Uterus (tissue), 4 donors: ENCODE measurements around the gene FGFR3. TPM values are rescaled to one million over a fixed set of nuclear protein-coding genes. Genes with fewer than 3 reads are reported as not detected.

Experiments used
- DNase-seq, 2 donors: peaks; one replicate each; pipeline ENCODE4 v3.0.0-alpha.2; 2019 to 2020
- H3K27ac ChIP-seq, 2 donors: fragments of 200-600 bp; sonication (generic); 1 replicate in 1 of 2; 2 replicates in 1 of 2; pipeline ENCODE4 v1.5.1; 2016 to 2018
- H3K27me3 ChIP-seq, 2 donors: fragments of 200-600 bp; sonication (generic); one replicate each; pipeline ENCODE4 v1.5.1; 2018 to 2019; ENCODE audit warnings: control low read depth in 1 of 2
- H3K36me3 ChIP-seq, 2 donors: fragments of 200-600 bp; sonication (generic); one replicate each; pipeline ENCODE4 v1.5.1; 2019; ENCODE audit warnings: control low read depth in 1 of 2
- H3K4me1 ChIP-seq, 2 donors: fragments of 200-600 bp; sonication (generic); one replicate each; pipeline ENCODE4 v1.5.1; 2018 to 2019; ENCODE audit warnings: control low read depth in 1 of 2
- H3K4me3 ChIP-seq, 2 donors: fragments of 200-600 bp; sonication (generic); 1 replicate in 1 of 2; 2 replicates in 1 of 2; pipeline ENCODE4 v1.5.1; 2018 to 2019; ENCODE audit warnings: mild to moderate bottlenecking in 1 of 2
- H3K9me3 ChIP-seq, 2 donors: fragments of 200-600 bp; sonication (generic); one replicate each; pipeline ENCODE4 v1.5.1; 2019; ENCODE audit warnings: control low read depth in 1 of 2
- CTCF ChIP-seq, 4 experiments: fragments of 200-600 bp in 2 of 4; fragments of 450-650 bp in 2 of 4; sonication (generic) in 2 of 4; IDR thresholded peaks; one replicate each; pipeline ENCODE4 v1.5.1; 2016 to 2019; ENCODE audit warnings: antibody characterized with exemption in 4 of 4, mild to moderate bottlenecking in 2 of 4, moderate library complexity in 1 of 4
- POLR2A ChIP-seq, 2 donors: fragments of 450-650 bp; IDR thresholded peaks; one replicate each; pipeline ENCODE4 v1.6.1; 2016; ENCODE audit warnings: antibody characterized with exemption in 2 of 2, mild to moderate bottlenecking in 1 of 2, moderate library complexity in 1 of 2
- intact Hi-C: fragments of 100-400 bp; cut with DNase I; formaldehyde crosslinking; loops from one replicate; pipeline ENCODE4 v1.15.1; 2023; ENCODE audit warnings: low total_unique reads
- total RNA-seq, 4 donors: library from RNA; depleted of rRNA in 3 of 4; stranded (reverse); fragments of >200 nt in 3 of 4; gene quantifications; one replicate each; pipeline versions ENCODE4 v1.1.0 to v1.2.4, GENCODE V29; 2014 to 2023
- donor health status: DM: yes; HTN: yes; CAD: no.

Gene FGFR3
- total RNA-seq, 4 donors from 2014 or later, result 0.29 to 6.4 (median 4.3) TPM

- Histone ChIP-seq H3K36me3 (no peaks in the 10 kb centered on the region), H3K27me3 (no peaks in the 10 kb centered on the region), H3K4me3 (no peak overlapping the region), H3K9me3 (no peaks in the 10 kb centered on the region), H3K4me1 (no peaks in the 10 kb centered on the region), H3K27ac (no peak overlapping the region)
- intact Hi-C loops, result no loop called here
- no peak for DNase-seq
- TF ChIP-seq CTCF (IDR thresholded peaks at IDR 0.05), result no peak
- TF ChIP-seq POLR2A (IDR thresholded peaks at IDR 0.05), result no peak
Observed at GRCh38 chr4:1779588-1780382, 13.3 kb upstream of the FGFR3 start.

GRCh38 chr4:1780435-1780834 lies 12.7 kb upstream of the FGFR3 start:
- TF ChIP-seq CTCF (IDR thresholded peaks at IDR 0.05), result no peak
- TF ChIP-seq POLR2A (IDR thresholded peaks at IDR 0.05), result no peak
- intact Hi-C loops, result no loop called here
- H3K27ac ChIP-seq, result no peak overlapping the region

GRCh38 chr4:1783015-1783414 lies 10.1 kb upstream of the FGFR3 start:
- no peak for DNase-seq
- Histone ChIP-seq H3K27ac (no peak overlapping the region), H3K36me3 (no peaks in the 10 kb centered on the region), H3K27me3 (no peaks in the 10 kb centered on the region), H3K9me3 (no peaks in the 10 kb centered on the region), H3K4me1 (no peaks in the 10 kb centered on the region), H3K4me3 (no peak overlapping the region)
- TF ChIP-seq CTCF (IDR thresholded peaks at IDR 0.05) (no peak), POLR2A (IDR thresholded peaks at IDR 0.05) (no peak)
- intact Hi-C loops, result no loop called here

More at GRCh38 chr4:1780435-1780834, 12.7 kb upstream of the FGFR3 start:
- Histone ChIP-seq H3K4me3 (no peak overlapping the region), H3K27me3 (no peaks in the 10 kb centered on the region), H3K4me1 (no peaks in the 10 kb centered on the region), H3K9me3 (no peaks in the 10 kb centered on the region), H3K36me3 (no peaks in the 10 kb centered on the region)
- DNase-seq, result no peak

GRCh38 chr4:1783970-1784369 lies 9.1 kb upstream of the FGFR3 start:
- no peak for DNase-seq
- intact Hi-C loops, result no loop called here
- no peak overlapping the region for H3K4me3 ChIP-seq

More at GRCh38 chr4:1783970-1784369, 9.1 kb upstream of the FGFR3 start:
- H3K27ac ChIP-seq, result no peak overlapping the region
- H3K9me3 ChIP-seq, result no peaks in the 10 kb centered on the region
- H3K27me3 ChIP-seq, result no peaks in the 10 kb centered on the region
- TF ChIP-seq POLR2A (IDR thresholded peaks at IDR 0.05) (no peak), CTCF (IDR thresholded peaks at IDR 0.05) (no peak)
- no peaks in the 10 kb centered on the region for H3K36me3 ChIP-seq
- no peaks in the 10 kb centered on the region for H3K4me1 ChIP-seq
